ENCODE measurements around the gene FN1.
A peak's percentile ranks its signal among the peaks of the same experiment; 100 is the strongest.
"Not testable (repeated sequence)": the region's sequence is repeated elsewhere in the genome, so short reads cannot be mapped to it uniquely, and the experiment has no call there.

FN1 gene

GRCh38 chr2:215363461-215364156 is 72.3 kb downstream of the FN1 start:
- Histone ChIP-seq H3K4me1 (ENCODE audit: control insufficient read depth, insufficient read depth, low read length, poor library complexity, severe bottlenecking) (no peaks in the 10 kb centered on the region), H3K27ac (ENCODE audit: low read depth, low read length, severe bottlenecking) (peak overlapping the region; percentile 34), H3K4me3 (ENCODE audit: extremely low read depth, insufficient read depth, low read length, poor library complexity, severe bottlenecking) (no peak overlapping the region), H3K9me3 (ENCODE audit: control insufficient read depth, low read length) (no peaks in the 10 kb centered on the region), H3K36me3 (ENCODE audit: control insufficient read depth, insufficient read depth, low read length) (peaks cover 91% of the 10 kb centered on the region)
- WGBS, 2 experiments (ENCODE audit: insufficient coverage in 2 of 2), result 100% methylated on average over 1 of the region's 2 CpGs; no CpG with 5 or more reads in 1 of the 2 experiments

- H3K4me1 ChIP-seq (ENCODE audit: control insufficient read depth, insufficient read depth, low read length, poor library complexity, severe bottlenecking), result no peaks in the 10 kb centered on the region
- H3K9me3 ChIP-seq (ENCODE audit: control insufficient read depth, low read length), result no peaks in the 10 kb centered on the region
- H3K36me3 ChIP-seq (ENCODE audit: control insufficient read depth, insufficient read depth, low read length), result peaks cover 86% of the 10 kb centered on the region
- no peak overlapping the region for H3K4me3 ChIP-seq (ENCODE audit: extremely low read depth, insufficient read depth, low read length, poor library complexity, severe bottlenecking)
- WGBS, 2 experiments (ENCODE audit: insufficient coverage in 2 of 2), result no CpG with 5 or more reads among the region's 2 CpGs
- H3K27ac ChIP-seq (ENCODE audit: low read depth, low read length, severe bottlenecking), result no peak overlapping the region
Observed at GRCh38 chr2:215363039-215363438, 72.8 kb downstream of the FN1 start.

GRCh38 chr2:215362562-215362904 is 73.3 kb downstream of the FN1 start:
- Histone ChIP-seq H3K27ac (ENCODE audit: low read depth, low read length, severe bottlenecking) (no peak overlapping the region), H3K9me3 (ENCODE audit: control insufficient read depth, low read length) (no peaks in the 10 kb centered on the region), H3K36me3 (ENCODE audit: control insufficient read depth, insufficient read depth, low read length) (peaks cover 81% of the 10 kb centered on the region), H3K4me3 (ENCODE audit: extremely low read depth, insufficient read depth, low read length, poor library complexity, severe bottlenecking) (no peak overlapping the region), H3K4me1 (ENCODE audit: control insufficient read depth, insufficient read depth, low read length, poor library complexity, severe bottlenecking) (no peaks in the 10 kb centered on the region)
- WGBS, 2 experiments (ENCODE audit: insufficient coverage in 2 of 2), result 95 to 100% methylated on average over 2 to 5 of the region's 8 CpGs

GRCh38 chr2:215361876-215362561 is 73.8 kb downstream of the FN1 start:
- WGBS, 2 experiments (ENCODE audit: insufficient coverage in 2 of 2), result 89 to 92% methylated on average over 3 to 4 of the region's 6 CpGs
- no peaks in the 10 kb centered on the region for H3K4me1 ChIP-seq (ENCODE audit: control insufficient read depth, insufficient read depth, low read length, poor library complexity, severe bottlenecking)
- H3K4me3 ChIP-seq (ENCODE audit: extremely low read depth, insufficient read depth, low read length, poor library complexity, severe bottlenecking), result no peak overlapping the region
- H3K27ac ChIP-seq (ENCODE audit: low read depth, low read length, severe bottlenecking), result peak overlapping the region; percentile 37
- H3K36me3 ChIP-seq (ENCODE audit: control insufficient read depth, insufficient read depth, low read length), result peaks cover 76% of the 10 kb centered on the region
- no peaks in the 10 kb centered on the region for H3K9me3 ChIP-seq (ENCODE audit: control insufficient read depth, low read length)

- peak overlapping the region; percentile 6 for H3K27ac ChIP-seq (ENCODE audit: low read depth, low read length, severe bottlenecking)
- H3K9me3 ChIP-seq (ENCODE audit: control insufficient read depth, low read length), result no peaks in the 10 kb centered on the region
- WGBS, 2 experiments (ENCODE audit: insufficient coverage in 2 of 2), result 100% methylated on average over 2 to 3 of the region's 4 CpGs
- no peaks in the 10 kb centered on the region for H3K4me1 ChIP-seq (ENCODE audit: control insufficient read depth, insufficient read depth, low read length, poor library complexity, severe bottlenecking)
- peaks cover 70% of the 10 kb centered on the region for H3K36me3 ChIP-seq (ENCODE audit: control insufficient read depth, insufficient read depth, low read length)
- H3K4me3 ChIP-seq (ENCODE audit: extremely low read depth, insufficient read depth, low read length, poor library complexity, severe bottlenecking), result no peak overlapping the region
Observed at GRCh38 chr2:215361211-215361875, 74.5 kb downstream of the FN1 start.

- no peak overlapping the region for H3K27ac ChIP-seq (ENCODE audit: low read depth, low read length, severe bottlenecking)
- H3K9me3 ChIP-seq (ENCODE audit: control insufficient read depth, low read length), result no peaks in the 10 kb centered on the region
- H3K4me1 ChIP-seq (ENCODE audit: control insufficient read depth, insufficient read depth, low read length, poor library complexity, severe bottlenecking), result no peaks in the 10 kb centered on the region
- peaks cover 62% of the 10 kb centered on the region for H3K36me3 ChIP-seq (ENCODE audit: control insufficient read depth, insufficient read depth, low read length)
- H3K4me3 ChIP-seq (ENCODE audit: extremely low read depth, insufficient read depth, low read length, poor library complexity, severe bottlenecking), result no peak overlapping the region
- 100% methylated on average over 1 of the region's 2 CpGs; no CpG with 5 or more reads in 1 of the 2 experiments for WGBS, 2 experiments (ENCODE audit: insufficient coverage in 2 of 2)
Observed at GRCh38 chr2:215360596-215360995, 75.3 kb downstream of the FN1 start.

- not testable (repeated sequence) for H3K9me3 ChIP-seq (ENCODE audit: control insufficient read depth, low read length); H3K27ac ChIP-seq (ENCODE audit: low read depth, low read length, severe bottlenecking); H3K4me1 ChIP-seq (ENCODE audit: control insufficient read depth, insufficient read depth, low read length, poor library complexity, severe bottlenecking); H3K4me3 ChIP-seq (ENCODE audit: extremely low read depth, insufficient read depth, low read length, poor library complexity, severe bottlenecking)
- H3K36me3 ChIP-seq (ENCODE audit: control insufficient read depth, insufficient read depth, low read length), result peaks cover 57% of the 10 kb centered on the region
- 100% methylated on average over 1 of the region's 3 CpGs; no CpG with 5 or more reads in 1 of the 2 experiments for WGBS, 2 experiments (ENCODE audit: insufficient coverage in 2 of 2)
Observed at GRCh38 chr2:215360059-215360458, 75.8 kb downstream of the FN1 start.

GRCh38 chr2:215359576-215359922 is 76.3 kb downstream of the FN1 start:
- H3K4me1 ChIP-seq (ENCODE audit: control insufficient read depth, insufficient read depth, low read length, poor library complexity, severe bottlenecking), result no peaks in the 10 kb centered on the region
- no peak overlapping the region for H3K27ac ChIP-seq (ENCODE audit: low read depth, low read length, severe bottlenecking)
- H3K4me3 ChIP-seq (ENCODE audit: extremely low read depth, insufficient read depth, low read length, poor library complexity, severe bottlenecking), result no peak overlapping the region
- H3K9me3 ChIP-seq (ENCODE audit: control insufficient read depth, low read length), result no peaks in the 10 kb centered on the region
- H3K36me3 ChIP-seq (ENCODE audit: control insufficient read depth, insufficient read depth, low read length), result peaks cover 52% of the 10 kb centered on the region
- no CpG with 5 or more reads among the region's 1 CpG for WGBS, 2 experiments (ENCODE audit: insufficient coverage in 2 of 2)

GRCh38 chr2:215358891-215359575 is 76.8 kb downstream of the FN1 start:
- WGBS, 2 experiments (ENCODE audit: insufficient coverage in 2 of 2), result 93 to 95% methylated on average over 10 to 13 of the region's 15 CpGs
- Histone ChIP-seq H3K36me3 (ENCODE audit: control insufficient read depth, insufficient read depth, low read length) (peaks cover 47% of the 10 kb centered on the region), H3K9me3 (ENCODE audit: control insufficient read depth, low read length) (no peaks in the 10 kb centered on the region)

GRCh38 chr2:215358312-215358845 is 77.5 kb downstream of the FN1 start:
- no peak overlapping the region for H3K27ac ChIP-seq (ENCODE audit: low read depth, low read length, severe bottlenecking)
- no peaks in the 10 kb centered on the region for H3K9me3 ChIP-seq (ENCODE audit: control insufficient read depth, low read length)
- H3K4me3 ChIP-seq (ENCODE audit: extremely low read depth, insufficient read depth, low read length, poor library complexity, severe bottlenecking), result no peak overlapping the region
- peaks cover 40% of the 10 kb centered on the region for H3K36me3 ChIP-seq (ENCODE audit: control insufficient read depth, insufficient read depth, low read length)
- WGBS, 2 experiments (ENCODE audit: insufficient coverage in 2 of 2), result 86 to 100% methylated on average over 2 to 3 of the region's 4 CpGs
- no peaks in the 10 kb centered on the region for H3K4me1 ChIP-seq (ENCODE audit: control insufficient read depth, insufficient read depth, low read length, poor library complexity, severe bottlenecking)

More at GRCh38 chr2:215358891-215359575, 76.8 kb downstream of the FN1 start:
- Histone ChIP-seq H3K4me3 (ENCODE audit: extremely low read depth, insufficient read depth, low read length, poor library complexity, severe bottlenecking) (no peak overlapping the region), H3K27ac (ENCODE audit: low read depth, low read length, severe bottlenecking) (no peak overlapping the region), H3K4me1 (ENCODE audit: control insufficient read depth, insufficient read depth, low read length, poor library complexity, severe bottlenecking) (no peaks in the 10 kb centered on the region)

Measured in mesodermal cell (in vitro differentiated cells).